SK-N-SH treated with all-trans-retinoic acid at 6 μM for 48 hours (cell line): Measurements from ENCODE around the gene LRCH1.

Experiments used
- ATAC-seq: fragments of 200-7000 bp; cut with Tn5 transposase; 3 replicates; pipeline ENCODE4 v1.9.1; 2020; ENCODE audit warnings: mild to moderate bottlenecking, moderate library complexity
- ARNTL ChIP-seq: fragments of 450-650 bp; formaldehyde crosslinking; IDR thresholded peaks from 2 replicates; pipeline ENCODE4 v1.5.0; 2020; ENCODE audit warnings: low read depth, mild to moderate bottlenecking, moderate library complexity, borderline replicate concordance
- BACH2 ChIP-seq: fragments of 250-450 bp; sonication (Bioruptor Pico); IDR thresholded peaks from 2 replicates; pipeline ENCODE4 v1.9.0; 2021; ENCODE audit warnings: mild to moderate bottlenecking, borderline replicate concordance
- CREB5 ChIP-seq: fragments of 250-450 bp; sonication (Bioruptor Pico); IDR thresholded peaks from 2 replicates; pipeline ENCODE4 v1.5.1; 2020; ENCODE audit warnings: low read depth, mild to moderate bottlenecking, moderate library complexity
- CSDC2 ChIP-seq: fragments of 250-450 bp; sonication (Bioruptor Pico); IDR thresholded peaks from 2 replicates; pipeline ENCODE4 v1.5.0; 2020; ENCODE audit warnings: mild to moderate bottlenecking, moderate library complexity
- CSRNP3 ChIP-seq: fragments of 250-450 bp; sonication (Bioruptor Pico); IDR thresholded peaks from 2 replicates; pipeline ENCODE4 v1.5.1; 2021; ENCODE audit warnings: mild to moderate bottlenecking, moderate library complexity
- ESRRG ChIP-seq: fragments of 250-450 bp; sonication (Bioruptor Pico); IDR thresholded peaks from 2 replicates; pipeline ENCODE4 v1.6.1; 2021; ENCODE audit warnings: mild to moderate bottlenecking
- GLIS3 ChIP-seq: fragments of 250-450 bp; sonication (Bioruptor Pico); IDR thresholded peaks from 2 replicates; pipeline ENCODE4 v1.5.0; 2020; ENCODE audit warnings: mild to moderate bottlenecking, moderate library complexity
- ISL1 ChIP-seq: fragments of 250-450 bp; sonication (Bioruptor Pico); IDR thresholded peaks from 2 replicates; pipeline ENCODE4 v2.1.2; 2022; ENCODE audit warnings: mild to moderate bottlenecking, moderate library complexity
- PATZ1 ChIP-seq: fragments of 250-450 bp; sonication (Bioruptor Pico); IDR thresholded peaks from 2 replicates; pipeline ENCODE4 v1.8.0; 2020; ENCODE audit warnings: mild to moderate bottlenecking, moderate library complexity, borderline replicate concordance
- PPARA ChIP-seq: fragments of 250-450 bp; sonication (Bioruptor Pico); IDR thresholded peaks from 2 replicates; pipeline ENCODE4 v1.5.0; 2020; ENCODE audit warnings: mild to moderate bottlenecking, borderline replicate concordance
- RARB ChIP-seq: fragments of 250-450 bp; sonication (Bioruptor Pico); IDR thresholded peaks from 2 replicates; pipeline ENCODE4 v1.8.0; 2021; ENCODE audit warnings: mild to moderate bottlenecking, moderate library complexity
- TCF4 ChIP-seq: fragments of 250-450 bp; sonication (Bioruptor Pico); IDR thresholded peaks from 2 replicates; pipeline ENCODE4 v1.8.0; 2021; ENCODE audit warnings: mild to moderate bottlenecking, moderate library complexity, borderline replicate concordance
- TOX ChIP-seq: fragments of 250-450 bp; sonication (Bioruptor Pico); IDR thresholded peaks from 2 replicates; pipeline ENCODE4 v1.8.0; 2021; ENCODE audit warnings: mild to moderate bottlenecking, moderate library complexity, borderline replicate concordance
- TSHZ2 ChIP-seq: fragments of 250-450 bp; sonication (Bioruptor Pico); IDR thresholded peaks from 2 replicates; pipeline ENCODE4 v1.5.0; 2020; ENCODE audit warnings: mild to moderate bottlenecking, moderate library complexity
- ZNF565 ChIP-seq: fragments of 450-650 bp; formaldehyde crosslinking; conservative IDR thresholded peaks from 2 replicates; pipeline ENCODE4 v1.5.0; 2020; ENCODE audit warnings: low read depth, mild to moderate bottlenecking, moderate library complexity
- ZNF8 ChIP-seq: fragments of 450-650 bp; formaldehyde crosslinking; IDR thresholded peaks from 2 replicates; pipeline ENCODE4 v1.5.0; 2020; ENCODE audit warnings: mild to moderate bottlenecking, moderate library complexity

LRCH1 gene

GRCh38 chr13:46773541-46773940 lies 220.6 kb downstream of the LRCH1 start:
- TF ChIP-seq TCF4 (no peak), ISL1 (no peak), BACH2 (CRISPR knock-in tag) (no peak), PATZ1 (CRISPR knock-in tag) (no peak), PPARA (CRISPR knock-in tag) (no peak)
- ATAC-seq: no peak

- TF ChIP-seq TSHZ2 (CRISPR knock-in tag) (no peak), PATZ1 (CRISPR knock-in tag) (no peak), ESRRG (CRISPR knock-in tag) (no peak), CSDC2 (CRISPR knock-in tag) (no peak), RARB (CRISPR knock-in tag) (no peak), ZNF565 (CRISPR knock-in tag) (no peak), ZNF8 (CRISPR knock-in tag) (no peak), TCF4 (no peak)
These were observed 222.6 kb downstream of the LRCH1 start for GRCh38 chr13:46775385-46776107.

GRCh38 chr13:46778095-46778494 lies 225.1 kb downstream of the LRCH1 start:
- no peak for ATAC-seq
- TF ChIP-seq CSRNP3: no peak
- TF ChIP-seq CREB5 (CRISPR knock-in tag): no peak
- TF ChIP-seq ZNF8 (CRISPR knock-in tag): no peak
- TF ChIP-seq TOX (CRISPR knock-in tag): no peak
- TF ChIP-seq PATZ1 (CRISPR knock-in tag): no peak
- no peak for TF ChIP-seq PPARA (CRISPR knock-in tag)
- no peak for TF ChIP-seq TCF4
- TF ChIP-seq CSDC2 (CRISPR knock-in tag): no peak
- TF ChIP-seq ESRRG (CRISPR knock-in tag): no peak
- no peak for TF ChIP-seq TSHZ2 (CRISPR knock-in tag)
- no peak for TF ChIP-seq RARB (CRISPR knock-in tag)
- TF ChIP-seq ARNTL: no peak
- no peak for TF ChIP-seq ISL1
- TF ChIP-seq GLIS3 (CRISPR knock-in tag): no peak
- TF ChIP-seq, all 23 proteins: peak for 0

More at GRCh38 chr13:46775385-46776107, 222.6 kb downstream of the LRCH1 start:
- no peak for ATAC-seq
